Activated T-cell treated with anti-CD3 and anti-CD28 coated beads for 1 hour (primary cell): ENCODE measurements around the gene GSDME.

ENCODE experiments used
- DNase-seq: peaks from one replicate; pipeline ENCODE4 v3.0.0-alpha.2; 2020; ENCODE audit warnings: low read depth

GSDME gene

GRCh38 chr7:24652251-24652939 lies 104.9 kb downstream of the GSDME start:
- no peak for DNase-seq
